Uterus (tissue), 4 donors: Measurements from ENCODE around the gene ARAP1. TPM values are rescaled to one million over a fixed set of nuclear protein-coding genes. Genes with fewer than 3 reads are reported as not detected.

ENCODE experiments used
- DNase-seq, 2 donors: peaks; one replicate each; pipeline ENCODE4 v3.0.0-alpha.2; 2019 to 2020
- H3K27ac ChIP-seq, 2 donors: fragments of 200-600 bp; sonication (generic); 1 replicate in 1 of 2; 2 replicates in 1 of 2; pipeline ENCODE4 v1.5.1; 2016 to 2018
- H3K27me3 ChIP-seq, 2 donors: fragments of 200-600 bp; sonication (generic); one replicate each; pipeline ENCODE4 v1.5.1; 2018 to 2019; ENCODE audit warnings: control low read depth in 1 of 2
- H3K36me3 ChIP-seq, 2 donors: fragments of 200-600 bp; sonication (generic); one replicate each; pipeline ENCODE4 v1.5.1; 2019; ENCODE audit warnings: control low read depth in 1 of 2
- H3K4me1 ChIP-seq, 2 donors: fragments of 200-600 bp; sonication (generic); one replicate each; pipeline ENCODE4 v1.5.1; 2018 to 2019; ENCODE audit warnings: control low read depth in 1 of 2
- H3K4me3 ChIP-seq, 2 donors: fragments of 200-600 bp; sonication (generic); 1 replicate in 1 of 2; 2 replicates in 1 of 2; pipeline ENCODE4 v1.5.1; 2018 to 2019; ENCODE audit warnings: mild to moderate bottlenecking in 1 of 2
- H3K9me3 ChIP-seq, 2 donors: fragments of 200-600 bp; sonication (generic); one replicate each; pipeline ENCODE4 v1.5.1; 2019; ENCODE audit warnings: control low read depth in 1 of 2
- CTCF ChIP-seq, 4 experiments: fragments of 200-600 bp in 2 of 4; fragments of 450-650 bp in 2 of 4; sonication (generic) in 2 of 4; IDR thresholded peaks; one replicate each; pipeline ENCODE4 v1.5.1; 2016 to 2019; ENCODE audit warnings: antibody characterized with exemption in 4 of 4, mild to moderate bottlenecking in 2 of 4, moderate library complexity in 1 of 4
- POLR2A ChIP-seq, 2 donors: fragments of 450-650 bp; IDR thresholded peaks; one replicate each; pipeline ENCODE4 v1.6.1; 2016; ENCODE audit warnings: antibody characterized with exemption in 2 of 2, mild to moderate bottlenecking in 1 of 2, moderate library complexity in 1 of 2
- intact Hi-C: fragments of 100-400 bp; cut with DNase I; formaldehyde crosslinking; loops from one replicate; pipeline ENCODE4 v1.15.1; 2023; ENCODE audit warnings: low total_unique reads
- total RNA-seq, 4 donors: library from RNA; depleted of rRNA in 3 of 4; stranded (reverse); fragments of >200 nt in 3 of 4; gene quantifications; one replicate each; pipeline versions ENCODE4 v1.1.0 to v1.2.4, GENCODE V29; 2014 to 2023
- donor health status: DM: yes; HTN: yes; CAD: no.

ARAP1 gene
- total RNA-seq, 4 donors from 2014 or later = 21.3 to 222 (median 70.4) TPM

GRCh38 chr11:72758304-72758689 is 6.1 kb upstream of the ARAP1 start:
- no peaks in the 10 kb centered on the region for H3K36me3 ChIP-seq
- TF ChIP-seq POLR2A (IDR thresholded peaks at IDR 0.05) = no peak
- no peak for TF ChIP-seq CTCF (IDR thresholded peaks at IDR 0.05)
- H3K4me1 ChIP-seq = peaks cover 0 to 10% of the 10 kb centered on the region in 2 donors
- H3K27ac ChIP-seq = no peak overlapping the region
- no peak for DNase-seq
- intact Hi-C loops = no loop called here
- no peaks in the 10 kb centered on the region for H3K9me3 ChIP-seq
- H3K27me3 ChIP-seq = no peaks in the 10 kb centered on the region
- no peak overlapping the region for H3K4me3 ChIP-seq

- Histone ChIP-seq H3K36me3 (no peaks in the 10 kb centered on the region), H3K27ac (no peak overlapping the region), H3K9me3 (no peaks in the 10 kb centered on the region), H3K4me1 (peaks cover 0 to 28% of the 10 kb centered on the region in 2 donors), H3K27me3 (no peaks in the 10 kb centered on the region), H3K4me3 (no peak overlapping the region)
- DNase-seq = no peak
- intact Hi-C loops = no loop called here
- TF ChIP-seq POLR2A (IDR thresholded peaks at IDR 0.05) = no peak
- no peak for TF ChIP-seq CTCF (IDR thresholded peaks at IDR 0.05)
Observed at GRCh38 chr11:72755713-72756285, 3.6 kb upstream of the ARAP1 start.

- Histone ChIP-seq H3K36me3 (no peaks in the 10 kb centered on the region), H3K4me1 (peaks cover 0 to 27% of the 10 kb centered on the region in 2 donors), H3K27ac (no peak overlapping the region), H3K9me3 (no peaks in the 10 kb centered on the region), H3K4me3 (no peak overlapping the region), H3K27me3 (no peaks in the 10 kb centered on the region)
- intact Hi-C loops = no loop called here
- TF ChIP-seq CTCF (IDR thresholded peaks at IDR 0.05) (no peak), POLR2A (IDR thresholded peaks at IDR 0.05) (no peak)
- DNase-seq = no peak
Observed at GRCh38 chr11:72754544-72755155, 2.4 kb upstream of the ARAP1 start.

GRCh38 chr11:72754149-72754543 is 1.9 kb upstream of the ARAP1 start:
- Histone ChIP-seq H3K36me3 (no peaks in the 10 kb centered on the region), H3K27me3 (no peaks in the 10 kb centered on the region), H3K4me3 (no peak overlapping the region), H3K27ac (no peak overlapping the region), H3K9me3 (no peaks in the 10 kb centered on the region), H3K4me1 (peaks cover 0 to 24% of the 10 kb centered on the region in 2 donors)
- DNase-seq = no peak
- intact Hi-C loops = no loop called here
- no peak for TF ChIP-seq CTCF (IDR thresholded peaks at IDR 0.05)
- no peak for TF ChIP-seq POLR2A (IDR thresholded peaks at IDR 0.05)

GRCh38 chr11:72753341-72754148 is 1.3 kb upstream of the ARAP1 start:
- no peak overlapping the region for H3K4me3 ChIP-seq
- H3K9me3 ChIP-seq = no peaks in the 10 kb centered on the region
- DNase-seq = no peak
- no peak overlapping the region for H3K27ac ChIP-seq
- peaks cover 0 to 18% of the 10 kb centered on the region in 2 donors for H3K4me1 ChIP-seq
- TF ChIP-seq CTCF (IDR thresholded peaks at IDR 0.05) (no peak), POLR2A (IDR thresholded peaks at IDR 0.05) (no peak)
- intact Hi-C loops = no loop called here
- no peaks in the 10 kb centered on the region for H3K27me3 ChIP-seq
- H3K36me3 ChIP-seq = no peaks in the 10 kb centered on the region
